Stimulated activated naive B cell treated with anti-CD40 and anti-IgM and Interleukin-4, amounts not matched to agents 10 μg/mL and 1 μg/mL and 100 μg/mL, for 72 hours (primary cell): ENCODE data around the gene TOR2A.

ENCODE experiments used
- ATAC-seq, 2 donors: fragments of 150-1000 bp; cut with Tn5 transposase; replicated peaks; 2 replicates each; pipeline ENCODE4 v1.10.0; 2021; ENCODE audit warnings: moderate library complexity in 1 of 2
- DNase-seq: peaks from one replicate; pipeline ENCODE4 v3.0.0; 2021
- H3K27ac Mint-ChIP-seq: one replicate; pipeline ENCODE4 v1.8.0; 2022; ENCODE audit warnings: mild to moderate bottlenecking, mixed read lengths
- H3K27me3 Mint-ChIP-seq, 2 donors: one replicate each; pipeline ENCODE4 v1.8.0; 2022; ENCODE audit warnings: mixed read lengths in 2 of 2
- H3K36me3 Mint-ChIP-seq, 2 donors: one replicate each; pipeline ENCODE4 v1.8.0; 2022; ENCODE audit warnings: mixed read lengths in 2 of 2, mild to moderate bottlenecking in 1 of 2
- H3K4me1 Mint-ChIP-seq, 2 donors: one replicate each; pipeline ENCODE4 v1.8.0; 2022; ENCODE audit warnings: mixed read lengths in 2 of 2, mild to moderate bottlenecking in 1 of 2
- H3K4me3 Mint-ChIP-seq, 2 donors: one replicate each; pipeline ENCODE4 v1.8.0; 2022; ENCODE audit warnings: mild to moderate bottlenecking in 2 of 2, mixed read lengths in 2 of 2, moderate library complexity in 1 of 2
- H3K9me3 Mint-ChIP-seq, 2 donors: one replicate each; pipeline ENCODE4 v1.8.0; 2022; ENCODE audit warnings: mixed read lengths in 2 of 2, mild to moderate bottlenecking in 1 of 2

TOR2A gene

GRCh38 chr9:127726871-127727270 lies 8.2 kb downstream of the TOR2A start:
- no peak overlapping the region for H3K27ac Mint-ChIP-seq
- no peak overlapping the region for H3K4me3 Mint-ChIP-seq

GRCh38 chr9:127724012-127724411 lies 11.1 kb downstream of the TOR2A start:
- H3K36me3 Mint-ChIP-seq: no peaks in the 10 kb centered on the region
- DNase-seq (no peak), ATAC-seq (no peak)
- H3K4me1 Mint-ChIP-seq: no peaks in the 10 kb centered on the region
- H3K4me3 Mint-ChIP-seq: no peak overlapping the region
- no peak overlapping the region for H3K27ac Mint-ChIP-seq
- no peaks in the 10 kb centered on the region for H3K9me3 Mint-ChIP-seq
- H3K27me3 Mint-ChIP-seq: peaks cover 4 to 10% of the 10 kb centered on the region in 2 donors

More at GRCh38 chr9:127726871-127727270, 8.2 kb downstream of the TOR2A start:
- DNase-seq (no peak), ATAC-seq (no peak)
- Mint-ChIP-seq H3K9me3 (no peaks in the 10 kb centered on the region), H3K36me3 (peaks cover 5% of the 10 kb centered on the region in 2 donors), H3K4me1 (no peaks in the 10 kb centered on the region), H3K27me3 (peaks cover 4 to 5% of the 10 kb centered on the region in 2 donors)

GRCh38 chr9:127723444-127723843 lies 11.7 kb downstream of the TOR2A start:
- H3K27me3 Mint-ChIP-seq: peaks cover 4 to 10% of the 10 kb centered on the region in 2 donors
- no peaks in the 10 kb centered on the region for H3K36me3 Mint-ChIP-seq
- no peak overlapping the region for H3K4me3 Mint-ChIP-seq
- no peaks in the 10 kb centered on the region for H3K9me3 Mint-ChIP-seq
- no peaks in the 10 kb centered on the region for H3K4me1 Mint-ChIP-seq
- H3K27ac Mint-ChIP-seq: no peak overlapping the region
- ATAC-seq (no peak), DNase-seq (no peak)

- Mint-ChIP-seq H3K27ac (no peak overlapping the region), H3K27me3 (peaks cover 4 to 10% of the 10 kb centered on the region in 2 donors), H3K4me1 (no peaks in the 10 kb centered on the region), H3K36me3 (no peaks in the 10 kb centered on the region), H3K4me3 (no peak overlapping the region), H3K9me3 (no peaks in the 10 kb centered on the region)
- DNase-seq: no peak
- ATAC-seq: no peak
Measured at GRCh38 chr9:127723013-127723412, 12.1 kb downstream of the TOR2A start.

GRCh38 chr9:127722055-127722745 lies 12.9 kb downstream of the TOR2A start:
- H3K36me3 Mint-ChIP-seq: no peaks in the 10 kb centered on the region
- no peak overlapping the region for H3K27ac Mint-ChIP-seq
- H3K27me3 Mint-ChIP-seq: peaks cover 4 to 10% of the 10 kb centered on the region in 2 donors
- DNase-seq: no peak
- ATAC-seq: no peak
- no peaks in the 10 kb centered on the region for H3K9me3 Mint-ChIP-seq
- no peak overlapping the region for H3K4me3 Mint-ChIP-seq
- no peaks in the 10 kb centered on the region for H3K4me1 Mint-ChIP-seq

GRCh38 chr9:127721391-127721821 lies 13.7 kb downstream of the TOR2A start:
- Mint-ChIP-seq H3K4me1 (peaks cover 0 to 1% of the 10 kb centered on the region in 2 donors), H3K4me3 (no peak overlapping the region), H3K9me3 (no peaks in the 10 kb centered on the region), H3K27ac (no peak overlapping the region), H3K27me3 (peaks cover 4 to 10% of the 10 kb centered on the region in 2 donors), H3K36me3 (no peaks in the 10 kb centered on the region)
- DNase-seq (no peak), ATAC-seq (no peak)

GRCh38 chr9:127720865-127721227 lies 14.2 kb downstream of the TOR2A start:
- H3K4me1 Mint-ChIP-seq: peaks cover 5 to 7% of the 10 kb centered on the region in 2 donors

GRCh38 chr9:127720031-127720864 lies 14.8 kb downstream of the TOR2A start:
- H3K9me3 Mint-ChIP-seq: no peaks in the 10 kb centered on the region
- ATAC-seq: no peak
- H3K27ac Mint-ChIP-seq: no peak overlapping the region
- DNase-seq: no peak
- H3K4me1 Mint-ChIP-seq: peaks cover 7 to 13% of the 10 kb centered on the region in 2 donors
- peaks cover 4 to 10% of the 10 kb centered on the region in 2 donors for H3K27me3 Mint-ChIP-seq
- H3K4me3 Mint-ChIP-seq: no peak overlapping the region
- H3K36me3 Mint-ChIP-seq: peaks cover 0 to 3% of the 10 kb centered on the region in 2 donors

More at GRCh38 chr9:127720865-127721227, 14.2 kb downstream of the TOR2A start:
- peaks cover 4 to 10% of the 10 kb centered on the region in 2 donors for H3K27me3 Mint-ChIP-seq
- no peaks in the 10 kb centered on the region for H3K36me3 Mint-ChIP-seq
- H3K27ac Mint-ChIP-seq: no peak overlapping the region
- H3K9me3 Mint-ChIP-seq: no peaks in the 10 kb centered on the region
- ATAC-seq: no peak
- H3K4me3 Mint-ChIP-seq: no peak overlapping the region
- DNase-seq: no peak

GRCh38 chr9:127717766-127718165 lies 17.3 kb downstream of the TOR2A start:
- H3K27ac Mint-ChIP-seq: no peak overlapping the region
- H3K4me1 Mint-ChIP-seq: peaks cover 10 to 19% of the 10 kb centered on the region in 2 donors
- H3K27me3 Mint-ChIP-seq: peaks cover 0 to 5% of the 10 kb centered on the region in 2 donors
- DNase-seq (no peak), ATAC-seq (no peak)
- H3K4me3 Mint-ChIP-seq: no peak overlapping the region
- H3K36me3 Mint-ChIP-seq: peaks cover 0 to 4% of the 10 kb centered on the region in 2 donors
- no peaks in the 10 kb centered on the region for H3K9me3 Mint-ChIP-seq

- H3K27me3 Mint-ChIP-seq: peaks cover 0 to 5% of the 10 kb centered on the region in 2 donors
- H3K27ac Mint-ChIP-seq: peak overlapping the region; percentile 96
- peak overlapping the region in 1 of 2 donors; percentile 88 for H3K4me3 Mint-ChIP-seq
- peaks cover 12 to 27% of the 10 kb centered on the region in 2 donors for H3K4me1 Mint-ChIP-seq
- peaks cover 9 to 10% of the 10 kb centered on the region in 2 donors for H3K36me3 Mint-ChIP-seq
- H3K9me3 Mint-ChIP-seq: no peaks in the 10 kb centered on the region
- ATAC-seq (no peak), DNase-seq (no peak)
Measured at GRCh38 chr9:127716412-127716811, 18.7 kb downstream of the TOR2A start.

GRCh38 chr9:127715470-127716337 lies 19.4 kb downstream of the TOR2A start, which contains the start of the genes PTRH1 and TTC16:
PTRH1 (minus strand) TSS chr9:127715663; CDS start chr9:127715639, 24 bp downstream.
TTC16 (plus strand) TSS chr9:127716079; CDS start chr9:127716146, 67 bp downstream.
- H3K27me3 Mint-ChIP-seq: peaks cover 0 to under 1% of the 10 kb centered on the region in 2 donors
- peak within 1 kb of the TSS; percentile 88 to 96 for H3K4me3 Mint-ChIP-seq
- peak within 1 kb of the TSS; percentile 96 for H3K27ac Mint-ChIP-seq
- H3K36me3 Mint-ChIP-seq: peaks cover 12 to 14% of the 10 kb centered on the region in 2 donors
- peaks cover 17 to 34% of the 10 kb centered on the region in 2 donors for H3K4me1 Mint-ChIP-seq
- ATAC-seq: peak; percentile 97
- peak; percentile 95 for DNase-seq
- H3K9me3 Mint-ChIP-seq: no peaks in the 10 kb centered on the region

GRCh38 chr9:127714951-127715469 lies 20.1 kb downstream of the TOR2A start:
- ATAC-seq: peak; percentile 15 to 24
- peaks cover 12 to 20% of the 10 kb centered on the region in 2 donors for H3K36me3 Mint-ChIP-seq
- H3K4me1 Mint-ChIP-seq: peaks cover 17 to 39% of the 10 kb centered on the region in 2 donors
- H3K9me3 Mint-ChIP-seq: no peaks in the 10 kb centered on the region
- no peaks in the 10 kb centered on the region for H3K27me3 Mint-ChIP-seq
- H3K27ac Mint-ChIP-seq: peak overlapping the region; percentile 96
- no peak for DNase-seq
- peak overlapping the region; percentile 88 to 96 for H3K4me3 Mint-ChIP-seq

GRCh38 chr9:127714020-127714750 lies 20.9 kb downstream of the TOR2A start:
- peaks cover 17 to 39% of the 10 kb centered on the region in 2 donors for H3K4me1 Mint-ChIP-seq
- H3K36me3 Mint-ChIP-seq: peaks cover 13 to 24% of the 10 kb centered on the region in 2 donors
- H3K27me3 Mint-ChIP-seq: no peaks in the 10 kb centered on the region
- ATAC-seq (no peak), DNase-seq (no peak)
- no peaks in the 10 kb centered on the region for H3K9me3 Mint-ChIP-seq
- H3K27ac Mint-ChIP-seq: no peak overlapping the region
- peak overlapping the region; percentile 88 to 96 for H3K4me3 Mint-ChIP-seq
